Colon (tissue), 2 donors: ENCODE measurements around the gene PCSK4.
A peak's percentile ranks its signal among the peaks of the same experiment; 100 is the strongest.
"Not testable (repeated sequence)": the region's sequence is repeated elsewhere in the genome, so short reads cannot be mapped to it uniquely, and the experiment has no call there.

Experiments used
- FAIRE-seq: peaks from 2 replicates; lab custom pipeline; 2012; peaks lifted over from hg19 to GRCh38; lab: Jason Lieb, UNC
- donor health status: control.
- donor health status: control.

PCSK4 gene

GRCh38 chr19:1486720-1487575 is 3.2 kb downstream of the PCSK4 start:
- FAIRE-seq: no peak

GRCh38 chr19:1483979-1484428 is 6.1 kb downstream of the PCSK4 start:
- FAIRE-seq: no peak

DNA sequence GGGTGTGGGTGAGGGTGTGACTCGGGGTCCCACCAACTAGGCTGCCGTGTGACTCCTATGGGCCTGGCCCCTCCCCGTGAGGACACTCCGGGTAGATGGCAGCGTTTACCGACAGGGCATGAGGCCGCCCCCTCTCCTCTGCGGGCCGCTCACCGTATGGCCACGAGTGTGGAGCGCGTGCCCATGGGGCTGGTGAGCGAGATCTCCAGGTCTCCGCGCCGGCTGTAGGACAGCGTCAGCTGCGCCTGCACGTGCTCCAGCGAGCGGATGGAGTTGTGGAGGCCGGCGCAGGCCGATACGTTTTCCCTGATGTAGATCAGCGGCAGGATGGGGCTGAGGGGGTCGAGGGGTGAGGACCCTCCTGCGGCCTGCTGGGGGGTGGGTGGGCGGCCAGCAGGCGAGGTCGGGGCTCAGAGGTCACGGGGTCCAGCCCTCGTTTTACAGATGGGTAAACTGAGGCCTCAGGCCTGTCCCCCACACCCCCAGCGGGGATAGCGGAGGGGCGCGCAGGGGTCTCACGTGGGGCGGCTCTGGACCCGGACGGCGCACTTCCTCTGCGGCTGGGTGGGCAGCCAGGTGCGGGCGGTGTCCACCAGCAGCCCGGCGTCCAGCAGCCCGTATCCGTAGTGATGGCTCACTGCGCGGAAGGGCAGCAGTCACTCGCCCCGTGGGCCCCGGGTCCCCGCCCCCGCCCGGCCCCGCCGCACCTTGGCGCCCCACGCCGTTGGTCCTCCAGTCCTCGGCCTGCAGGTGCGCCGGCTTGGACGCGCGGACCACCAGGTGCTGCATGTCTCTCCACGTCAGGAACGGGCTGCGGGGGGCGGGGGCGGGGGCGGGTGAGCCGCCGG is 6.8 kb downstream of the PCSK4 start:
- no peak for FAIRE-seq

DNA sequence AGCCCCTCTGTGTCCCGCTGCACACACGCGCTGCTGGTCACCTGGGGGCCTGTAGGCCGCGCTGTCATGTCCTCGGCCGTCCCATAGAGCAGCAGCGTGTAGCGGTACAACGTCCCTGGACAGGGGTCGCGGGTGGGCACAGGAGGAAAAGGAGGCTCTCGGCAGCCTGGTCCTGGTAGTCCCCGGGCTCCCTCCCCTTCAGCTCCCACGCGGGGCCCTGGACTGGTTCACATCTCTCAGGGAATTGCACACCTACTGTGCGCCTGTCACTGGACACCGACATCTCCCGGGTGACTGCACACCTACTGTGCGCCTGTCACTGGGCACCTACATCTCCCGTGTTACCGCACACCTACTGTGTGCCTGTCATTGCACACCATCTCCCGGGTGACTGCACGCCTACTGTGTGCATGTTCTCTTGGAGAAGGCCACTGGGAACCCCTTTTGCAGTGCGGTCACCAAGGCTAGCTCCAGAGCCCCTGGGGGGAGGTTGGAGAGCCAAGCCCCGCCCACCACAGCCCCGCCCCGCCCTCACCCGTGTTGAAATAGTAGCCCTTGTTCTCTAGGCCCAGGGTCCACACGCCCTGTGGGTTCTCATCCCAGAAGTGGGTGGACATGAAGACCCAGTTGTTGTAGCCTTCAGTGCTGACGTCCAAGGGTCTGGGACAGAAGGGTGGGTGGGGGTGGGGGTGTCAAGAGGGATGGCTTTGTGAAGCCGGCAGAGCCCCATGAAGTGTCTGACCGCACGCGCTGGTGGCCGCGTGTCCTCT is 7.6 kb downstream of the PCSK4 start:
- no peak for FAIRE-seq

DNA sequence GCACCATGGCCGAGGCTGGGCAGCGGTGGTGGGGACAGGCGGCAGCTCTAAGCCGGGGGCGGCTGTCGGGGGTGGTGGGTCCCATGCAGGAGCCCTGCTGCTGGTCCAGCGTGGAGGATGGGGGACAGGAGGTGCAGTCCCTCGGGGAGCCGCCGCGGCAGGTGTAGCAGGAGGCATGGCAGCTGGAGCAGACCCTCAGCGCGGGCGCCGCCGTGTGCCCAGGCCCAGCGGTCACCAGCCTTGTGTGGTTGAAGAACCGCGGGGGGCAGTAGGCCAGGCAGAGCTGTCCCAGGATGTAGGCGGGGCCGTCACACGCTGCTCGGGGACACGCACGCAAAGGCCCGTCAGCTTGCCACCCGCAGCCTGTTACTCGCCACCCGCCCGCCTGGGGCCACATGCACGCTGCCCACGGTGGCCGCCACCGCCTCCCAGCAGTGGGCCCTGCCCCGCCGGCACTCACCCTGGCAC is 8.2 kb downstream of the PCSK4 start:
- no peak for FAIRE-seq

- no peak for FAIRE-seq
Observed at GRCh38 chr19:1481224-1481892, 8.8 kb downstream of the PCSK4 start.

- FAIRE-seq: peak; percentile 72
Observed at GRCh38 chr19:1478934-1479707, 11.0 kb downstream of the PCSK4 start, which contains the start of gene C19orf25. Gene C19orf25 (minus strand): TSS chr19:1479215. CDS start chr19:1478903, 312 bp downstream.

- not testable (repeated sequence) for FAIRE-seq
Observed at GRCh38 chr19:1477056-1477455, 13.1 kb downstream of the PCSK4 start.

DNA sequence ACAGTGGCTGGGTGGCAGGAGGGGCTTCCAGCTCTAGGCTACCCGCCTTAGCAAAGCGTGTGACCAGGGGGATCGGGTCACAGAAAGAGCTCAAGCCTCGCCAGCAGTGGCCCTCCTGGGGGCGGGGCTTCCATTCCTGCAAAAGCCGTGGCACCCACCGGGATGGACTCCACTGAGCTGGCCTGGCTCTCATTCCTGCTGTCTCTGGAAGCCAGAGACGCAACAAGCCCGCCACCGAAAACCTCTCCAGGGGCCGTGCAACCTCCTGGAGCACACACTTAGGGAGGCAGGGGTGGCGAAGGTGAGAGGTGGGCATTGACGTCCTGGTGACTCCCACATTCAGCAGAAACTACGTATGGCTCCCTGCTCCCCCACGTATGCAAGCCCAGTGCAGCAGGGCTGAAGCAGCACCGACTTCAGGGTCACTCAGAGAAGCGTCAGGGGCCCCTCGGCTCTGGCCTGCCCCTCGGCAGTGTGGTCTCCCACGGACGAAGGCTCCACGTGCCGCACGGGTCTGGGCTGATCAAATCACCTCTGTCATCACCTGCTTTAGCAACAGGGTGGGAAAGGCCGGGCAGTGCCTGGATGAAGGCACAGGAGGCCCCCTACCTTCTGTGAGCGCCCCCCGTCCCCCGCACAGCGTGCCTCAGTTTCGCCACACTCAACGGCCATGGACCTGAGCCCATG is 14.3 kb downstream of the PCSK4 start:
- FAIRE-seq: no peak

GRCh38 chr19:1474765-1475351 is 15.3 kb downstream of the PCSK4 start:
- no peak for FAIRE-seq

DNA sequence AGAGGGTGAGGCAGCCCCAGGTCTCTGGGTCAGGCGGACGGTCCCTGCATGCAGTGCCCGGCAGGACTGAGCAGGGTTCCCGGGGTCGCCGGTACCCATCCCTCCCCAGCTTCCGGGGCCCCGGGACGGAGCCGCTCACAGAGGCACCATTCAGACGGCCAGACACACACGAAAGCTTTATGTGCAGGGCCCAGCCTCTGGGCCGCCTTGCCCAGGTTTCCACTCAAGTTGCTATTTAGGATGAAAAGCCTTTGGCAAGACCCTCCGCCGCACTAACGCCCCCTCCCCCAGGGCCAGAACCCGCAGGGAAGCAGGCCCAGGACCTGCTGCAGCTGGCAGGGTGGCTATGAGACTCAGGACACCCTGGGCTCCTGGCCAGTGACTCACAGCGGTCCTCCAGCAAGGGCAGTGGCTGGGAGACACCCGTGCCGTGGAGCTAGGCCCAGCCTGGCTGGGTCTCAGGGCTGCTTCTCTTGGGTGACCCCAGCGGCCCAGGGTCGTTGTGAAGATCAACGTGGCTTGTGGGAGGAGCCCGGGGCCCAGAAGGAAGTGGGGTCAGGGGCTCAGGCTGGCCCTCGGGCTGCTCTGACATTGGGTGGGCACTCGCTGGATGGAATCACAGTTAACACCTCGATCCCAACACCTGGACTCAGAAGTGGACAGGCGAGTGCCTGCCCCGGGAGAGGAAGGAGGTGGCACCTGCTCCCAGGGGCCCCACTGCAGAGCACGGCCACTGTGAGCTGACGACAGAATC is 16.0 kb downstream of the PCSK4 start:
- no peak for FAIRE-seq

- no peak for FAIRE-seq
Observed at GRCh38 chr19:1473085-1473851, 16.9 kb downstream of the PCSK4 start.

- FAIRE-seq: no peak
Observed at GRCh38 chr19:1472231-1473084, 17.7 kb downstream of the PCSK4 start.

GRCh38 chr19:1471515-1472160 is 18.5 kb downstream of the PCSK4 start:
- no peak for FAIRE-seq

DNA sequence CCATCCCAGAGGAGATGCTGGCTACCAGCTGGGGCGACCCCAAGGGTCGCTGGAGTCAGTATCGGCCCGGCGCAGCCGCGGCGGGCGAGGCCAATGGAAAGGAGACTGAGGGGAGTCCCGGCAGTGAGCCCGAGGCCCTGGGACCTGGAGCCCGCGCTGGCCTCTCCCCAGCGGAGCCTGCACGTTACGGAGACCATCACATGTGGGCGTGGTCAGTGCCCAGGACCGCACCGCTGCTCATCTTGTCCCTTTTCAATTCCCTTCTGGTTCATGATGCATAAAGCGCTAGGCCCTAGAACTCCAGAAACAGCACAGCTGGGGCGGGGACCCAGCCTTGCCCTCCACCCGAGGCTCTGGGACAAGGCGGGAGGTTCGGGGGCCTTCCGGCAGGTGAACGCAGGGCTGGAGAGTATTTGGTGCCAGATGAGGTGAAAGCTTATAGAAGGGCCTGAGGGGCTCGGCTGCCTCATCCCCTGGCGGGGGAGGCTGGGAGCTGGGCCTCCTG is 19.1 kb downstream of the PCSK4 start:
- no peak for FAIRE-seq

DNA sequence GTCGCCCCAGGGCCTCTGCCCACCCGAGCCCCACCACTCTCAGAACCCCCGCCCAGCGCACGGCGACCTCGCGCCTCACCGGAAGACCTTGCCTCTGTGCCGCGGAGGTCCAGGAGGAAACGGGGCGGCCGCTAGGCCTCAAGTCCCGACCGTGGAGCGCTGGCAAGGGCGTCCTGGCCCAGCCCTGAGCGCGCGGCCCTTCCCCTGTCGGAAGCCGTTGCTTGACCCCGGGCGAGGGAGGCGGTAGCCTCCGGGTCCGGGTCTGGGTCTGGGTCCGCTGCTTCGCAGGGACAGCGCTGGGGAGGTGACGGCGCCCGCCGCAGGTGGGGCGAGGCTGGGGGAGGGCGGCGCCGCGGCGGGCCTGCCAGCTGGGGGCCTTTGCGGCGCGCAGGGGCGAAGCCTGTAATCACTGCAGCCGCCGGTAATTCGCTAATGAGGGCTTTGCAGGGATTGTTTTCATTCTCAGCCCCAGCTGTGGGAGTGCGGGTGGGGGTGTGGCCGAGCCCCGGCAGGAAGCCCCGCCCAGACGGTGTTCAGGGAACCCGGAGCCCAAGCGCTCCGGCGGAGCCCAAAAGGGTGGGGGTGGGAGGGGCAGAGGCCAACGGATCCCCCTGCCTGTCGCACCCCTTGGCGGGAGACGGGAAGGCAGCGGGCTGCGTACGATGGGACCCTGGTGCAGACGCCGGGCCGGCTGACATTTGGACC is 19.7 kb downstream of the PCSK4 start:
- no peak for FAIRE-seq
